H9 (cell line): ENCODE data around the gene NUDT16. TPM values are rescaled to one million over a fixed set of nuclear protein-coding genes. Genes with fewer than 3 reads are reported as not detected.

Experiments used
- DNase-seq: peaks from one replicate; pipeline ENCODE4 v3.0.0-alpha.2; 2017
- H2AFZ ChIP-seq: one replicate; pipeline ENCODE4 v1.6.1; 2013; ENCODE audit warnings: mild to moderate bottlenecking, low read length, control low read depth, moderate library complexity
- H2AK5ac ChIP-seq: 2 replicates; pipeline ENCODE4 v1.6.1; 2013; ENCODE audit warnings: low read length, control low read depth, mixed read lengths; ENCODE audit not compliant: insufficient read length
- H2BK120ac ChIP-seq: one replicate; pipeline ENCODE4 v1.6.1; 2013; ENCODE audit warnings: low read depth, mild to moderate bottlenecking, low read length, control low read depth, inconsistent platforms; ENCODE audit not compliant: poor library complexity, severe bottlenecking
- H2BK12ac ChIP-seq: 2 replicates; pipeline ENCODE4 v1.6.1; 2013; ENCODE audit warnings: low read length, control low read depth, mixed read lengths, low read depth; ENCODE audit not compliant: insufficient read length
- H2BK15ac ChIP-seq: 2 replicates; pipeline ENCODE4 v1.6.1; 2013; ENCODE audit warnings: low read depth, low read length, control low read depth
- H2BK20ac ChIP-seq: one replicate; pipeline ENCODE4 v1.6.1; 2013; ENCODE audit warnings: low read depth, mild to moderate bottlenecking, low read length, control low read depth, inconsistent platforms; ENCODE audit not compliant: poor library complexity, severe bottlenecking
- H2BK5ac ChIP-seq: 2 replicates; pipeline ENCODE4 v1.6.1; 2013; ENCODE audit warnings: low read length, control low read depth, mixed read lengths; ENCODE audit not compliant: insufficient read length
- H3K14ac ChIP-seq: 2 replicates; pipeline ENCODE4 v1.6.1; 2013; ENCODE audit warnings: low read length, control low read depth; ENCODE audit not compliant: insufficient read depth
- H3K18ac ChIP-seq: 2 replicates; pipeline ENCODE4 v1.6.1; 2013; ENCODE audit warnings: low read depth, mild to moderate bottlenecking, mixed read lengths, low read length, control low read depth; ENCODE audit not compliant: insufficient read length
- H3K23ac ChIP-seq: 2 replicates; pipeline ENCODE4 v1.6.1; 2013; ENCODE audit warnings: low read length, control low read depth, mixed read lengths, low read depth; ENCODE audit not compliant: insufficient read length
- H3K23me2 ChIP-seq: 2 replicates; pipeline ENCODE4 v1.6.1; 2013; ENCODE audit warnings: low read depth, mild to moderate bottlenecking, mixed read lengths, low read length, control low read depth; ENCODE audit not compliant: insufficient read length, poor library complexity, severe bottlenecking
- H3K27ac ChIP-seq: 2 replicates; pipeline ENCODE4 v1.5.1; 2013; ENCODE audit warnings: low read length, control low read depth, mixed read lengths, low read depth; ENCODE audit not compliant: insufficient read length
- H3K27me3 ChIP-seq: 2 replicates; pipeline ENCODE4 v1.6.1; 2013; ENCODE audit warnings: low read length, control low read depth, inconsistent platforms; ENCODE audit not compliant: insufficient read depth
- H3K4ac ChIP-seq: 2 replicates; pipeline ENCODE4 v1.6.1; 2013; ENCODE audit warnings: low read depth, mild to moderate bottlenecking, control low read depth, inconsistent platforms, low read length, moderate library complexity
- H3K4me1 ChIP-seq: 2 replicates; pipeline ENCODE4 v1.6.1; 2013; ENCODE audit warnings: low read length, control low read depth, inconsistent platforms; ENCODE audit not compliant: insufficient read depth
- H3K4me2 ChIP-seq: 2 replicates; pipeline ENCODE4 v1.6.1; 2013; ENCODE audit warnings: low read length, control low read depth, mixed read lengths; ENCODE audit not compliant: insufficient read length, insufficient read depth
- H3K56ac ChIP-seq: 2 replicates; pipeline ENCODE4 v1.6.1; 2013; ENCODE audit warnings: low read depth, mild to moderate bottlenecking, mixed read lengths, low read length, control low read depth; ENCODE audit not compliant: insufficient read length
- H3K79me1 ChIP-seq: 2 replicates; pipeline ENCODE4 v1.6.1; 2013; ENCODE audit warnings: low read depth, mild to moderate bottlenecking, moderate library complexity, low read length, control low read depth, inconsistent platforms; ENCODE audit not compliant: insufficient read depth, poor library complexity, severe bottlenecking
- H3K79me2 ChIP-seq: 2 replicates; pipeline ENCODE4 v1.6.1; 2013; ENCODE audit warnings: low read length, control low read depth, inconsistent platforms; ENCODE audit not compliant: insufficient read depth
- H3K9ac ChIP-seq: 2 replicates; pipeline ENCODE4 v1.6.1; 2013; ENCODE audit warnings: low read length, control low read depth, mixed read lengths; ENCODE audit not compliant: insufficient read length; ENCODE audit errors: extremely low read depth
- H3K9me3 ChIP-seq: one replicate; pipeline ENCODE4 v1.6.1; 2013; ENCODE audit warnings: low read depth, low read length, inconsistent platforms; ENCODE audit not compliant: control insufficient read depth
- H3T11ph ChIP-seq: one replicate; pipeline ENCODE4 v1.6.1; 2013; ENCODE audit warnings: mild to moderate bottlenecking, low read length, control low read depth, inconsistent platforms
- H4K20me1 ChIP-seq: one replicate; pipeline ENCODE4 v1.6.1; 2013; ENCODE audit not compliant: control insufficient read depth, insufficient read length, insufficient read depth
- H4K5ac ChIP-seq: 2 replicates; pipeline ENCODE4 v1.6.1; 2013; ENCODE audit warnings: low read depth, mild to moderate bottlenecking, mixed read lengths, low read length, control low read depth; ENCODE audit not compliant: insufficient read length
- H4K8ac ChIP-seq: replicated peaks from 2 replicates; pipeline ENCODE4 v1.6.1; 2013; ENCODE audit warnings: low read length, control low read depth, mixed read lengths, low read depth; ENCODE audit not compliant: insufficient read length
- H4K91ac ChIP-seq: 2 replicates; pipeline ENCODE4 v1.6.1; 2013; ENCODE audit warnings: low read depth, mild to moderate bottlenecking, moderate library complexity, mixed read lengths, low read length, control low read depth; ENCODE audit not compliant: insufficient read length
- H3K27ac Mint-ChIP-seq, 3 experiments: 2 replicates in 2 of 3; 3 replicates in 1 of 3; pipeline ENCODE4 v1.8.0; 2020 to 2021; ENCODE audit warnings: mixed read lengths in 3 of 3, mild to moderate bottlenecking in 1 of 3, moderate library complexity in 1 of 3
- H3K27me3 Mint-ChIP-seq: 2 replicates; pipeline ENCODE4 v1.8.0; 2021; ENCODE audit warnings: low read depth, mild to moderate bottlenecking, moderate library complexity, mixed read lengths
- H3K36me3 Mint-ChIP-seq, 3 experiments: 2 replicates in 2 of 3; 3 replicates in 1 of 3; pipeline ENCODE4 v1.8.0; 2020 to 2021; ENCODE audit warnings: low read depth in 3 of 3, mixed read lengths in 3 of 3; ENCODE audit not compliant: insufficient read depth in 1 of 3
- H3K4me1 Mint-ChIP-seq, 2 experiments: 2 replicates each; pipeline ENCODE4 v1.8.0; 2020; ENCODE audit warnings: mixed read lengths in 2 of 2
- H3K4me3 Mint-ChIP-seq, 2 experiments: 2 replicates in 1 of 2; 3 replicates in 1 of 2; pipeline ENCODE4 v1.8.0; 2020 to 2021; ENCODE audit warnings: mild to moderate bottlenecking in 2 of 2, mixed read lengths in 2 of 2, moderate library complexity in 1 of 2
- H3K9me3 Mint-ChIP-seq, 2 experiments: 2 replicates in 1 of 2; 3 replicates in 1 of 2; pipeline ENCODE4 v1.8.0; 2020; ENCODE audit warnings: mild to moderate bottlenecking in 2 of 2, mixed read lengths in 2 of 2, moderate library complexity in 1 of 2
- CTCF ChIP-seq: fragments of 200-600 bp; sonication (generic); conservative IDR thresholded peaks from 3 replicates; pipeline ENCODE4 v1.8.0; 2021; ENCODE audit warnings: antibody characterized with exemption, mild to moderate bottlenecking
- WGBS: extraction: QIAGEN DNeasy Blood & Tissue Kit; methylation state at CpG from one replicate; pipeline ENCODE4 v1.1.7; 2013; ENCODE audit warnings: missing lambda C conversion rate, low lambda C conversion rate, mixed read lengths; ENCODE audit not compliant: insufficient read length; ENCODE audit errors: extremely low coverage; 5-methylcytosine and 5-hydroxymethylcytosine counted together
- total RNA-seq: library from RNA; stranded (reverse); gene quantifications from 2 replicates; pipeline ENCODE4 v1.2.1, GENCODE V29; 2021

Gene NUDT16
- total RNA-seq, 1 experiment from 2014 or later = 18.2 TPM

GRCh38 chr3:131403216-131403895 is 21.8 kb downstream of the NUDT16 start:
- Histone ChIP-seq H3K56ac (no peak overlapping the region), H3K27ac (no peak overlapping the region), H3T11ph (no peak overlapping the region), H3K14ac (no peak overlapping the region), H2BK5ac (no peak overlapping the region), H2AK5ac (no peak overlapping the region), H3K4me1 (no peaks in the 10 kb centered on the region), H3K9me3 (no peaks in the 10 kb centered on the region), H3K79me1 (no peaks in the 10 kb centered on the region), H3K9ac (no peak overlapping the region), H3K4ac (no peak overlapping the region), H3K23me2 (no peaks in the 10 kb centered on the region), H3K4me2 (no peak overlapping the region), H2BK15ac (no peak overlapping the region), H4K20me1 (no peaks in the 10 kb centered on the region), H2BK20ac (no peak overlapping the region), H2BK120ac (no peak overlapping the region), H2BK12ac (no peak overlapping the region), H2AFZ (no peak overlapping the region), H4K8ac (no peak overlapping the region), H4K91ac (no peak overlapping the region), H3K79me2 (no peaks in the 10 kb centered on the region), H3K27me3 (no peaks in the 10 kb centered on the region), H3K23ac (no peak overlapping the region), H4K5ac (no peak overlapping the region), H3K18ac (no peak overlapping the region)
- no CpG with 5 or more reads among the region's 3 CpGs for WGBS
- Mint-ChIP-seq H3K27me3 (no peaks in the 10 kb centered on the region), H3K4me1 (peaks cover 0 to 2% of the 10 kb centered on the region in 2 experiments; a peak in 1 of 4 replicates), H3K9me3 (peaks cover 4 to 11% of the 10 kb centered on the region in 2 experiments; a peak in 4 of 5 replicates), H3K4me3 (no peak overlapping the region), H3K36me3 (no peaks in the 10 kb centered on the region; a peak in 4 of 7 replicates), H3K27ac (no peak overlapping the region)
- TF ChIP-seq CTCF = no peak
- no peak for DNase-seq
